ENCODE data around the gene RTF1. TPM values are rescaled to one million over a fixed set of nuclear protein-coding genes. Genes with fewer than 3 reads are reported as not detected.
"Not testable (repeated sequence)": the region's sequence is repeated elsewhere in the genome, so short reads cannot be mapped to it uniquely, and the experiment has no call there.

The RTF1 gene
- 10 to 100 TPM; 23.6 to 38.2 TPM for total RNA-seq

DNA sequence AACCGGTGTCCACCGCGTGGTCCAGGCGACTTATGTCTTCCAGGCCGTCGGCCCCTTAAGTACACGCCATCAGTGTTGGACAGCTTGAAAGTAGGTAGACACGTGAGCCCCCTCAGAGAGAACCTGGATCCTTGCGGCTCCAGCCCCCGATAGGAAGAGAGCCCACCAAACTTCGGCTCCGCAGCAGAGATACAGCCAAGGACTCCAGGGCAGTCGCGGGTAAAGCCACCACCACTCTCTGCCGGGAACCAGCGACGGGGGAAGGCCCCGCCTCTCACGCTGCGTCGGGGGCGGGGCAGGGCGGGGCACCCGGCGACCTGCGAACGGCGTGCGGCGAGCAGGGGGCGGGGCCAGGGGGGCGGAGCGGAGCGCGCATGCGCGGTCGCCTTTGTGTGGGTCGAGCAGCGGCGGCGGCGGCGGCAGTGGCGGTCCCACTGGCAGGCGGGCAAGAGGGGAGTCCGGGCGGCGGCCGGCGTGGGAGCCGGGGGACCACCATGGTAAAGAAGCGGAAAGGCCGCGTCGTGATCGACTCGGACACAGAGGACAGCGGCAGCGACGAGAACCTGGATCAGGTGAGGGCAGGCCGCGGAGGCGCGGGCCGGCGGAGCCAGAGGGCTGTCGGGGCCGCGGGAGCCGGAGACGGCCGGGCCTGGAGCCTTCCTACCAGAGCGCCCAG is at the start of gene RTF1:
Gene RTF1, plus strand, starts transcription at position 354 of the 676 bp plus-strand sequence. Its CDS starts 21 bp downstream, at position 375.
- Mint-ChIP-seq H3K27ac (peak within 1 kb of the TSS; percentile 94), H3K9me3 (no peaks in the 10 kb centered on the region), H3K4me1 (peaks cover 30% of the 10 kb centered on the region), H3K27me3 (no peaks in the 10 kb centered on the region), H3K36me3 (ENCODE audit: low read depth) (peaks cover 14% of the 10 kb centered on the region), H3K4me3 (peak within 1 kb of the TSS; percentile 92)
- peak; percentile 98 for ATAC-seq (replicated peaks)

DNA sequence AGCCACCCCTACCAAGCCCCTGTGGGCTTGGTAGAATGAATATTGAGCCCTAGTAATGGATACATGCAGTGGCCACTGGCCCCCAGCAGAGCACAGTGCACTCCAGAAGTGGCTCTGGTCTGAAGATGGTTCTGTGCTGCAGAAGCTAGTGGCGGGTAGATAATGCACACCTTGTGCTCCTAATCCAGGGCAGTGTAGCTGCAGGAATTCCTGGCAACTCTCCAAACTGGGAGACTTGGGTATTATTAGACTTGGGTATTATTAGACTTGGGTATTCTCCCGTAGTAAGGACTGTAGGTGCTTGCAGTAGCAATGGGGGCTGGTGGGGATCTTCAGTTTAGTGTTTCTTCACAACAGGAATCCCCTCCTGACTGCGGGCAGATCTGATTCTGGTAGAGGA is 49.5 kb upstream of the RTF1 start:
- Mint-ChIP-seq H3K27ac (no peak overlapping the region), H3K27me3 (no peaks in the 10 kb centered on the region), H3K4me3 (no peak overlapping the region), H3K9me3 (no peaks in the 10 kb centered on the region), H3K36me3 (ENCODE audit: low read depth) (peaks cover 91% of the 10 kb centered on the region), H3K4me1 (no peaks in the 10 kb centered on the region)
- ATAC-seq (replicated peaks) = no peak

DNA sequence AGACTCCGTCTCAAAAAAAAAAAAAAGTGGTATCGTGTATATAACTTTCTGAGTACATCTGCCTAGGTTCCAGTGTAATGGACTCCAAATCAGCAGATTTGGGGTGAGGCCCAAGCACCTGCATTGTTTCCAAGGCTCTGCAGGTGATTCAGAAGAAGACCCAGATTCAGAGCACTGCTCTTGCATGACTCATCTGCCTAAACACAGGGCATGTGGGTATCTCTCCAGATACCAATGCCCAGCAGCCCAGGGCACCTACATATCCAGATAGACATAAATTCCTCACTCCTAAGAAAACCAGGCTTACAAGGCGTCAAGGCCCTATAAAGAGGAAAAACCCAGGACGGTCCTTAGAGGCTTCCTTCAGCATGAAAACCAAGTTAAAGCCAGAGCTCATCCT is 38.9 kb upstream of the RTF1 start:
- H3K4me3 Mint-ChIP-seq = no peak overlapping the region
- H3K27ac Mint-ChIP-seq = no peak overlapping the region
- H3K9me3 Mint-ChIP-seq = no peaks in the 10 kb centered on the region
- H3K4me1 Mint-ChIP-seq = no peaks in the 10 kb centered on the region
- peaks cover 82% of the 10 kb centered on the region for H3K36me3 Mint-ChIP-seq (ENCODE audit: low read depth)
- ATAC-seq (replicated peaks) = peak; percentile 39
- no peaks in the 10 kb centered on the region for H3K27me3 Mint-ChIP-seq

DNA sequence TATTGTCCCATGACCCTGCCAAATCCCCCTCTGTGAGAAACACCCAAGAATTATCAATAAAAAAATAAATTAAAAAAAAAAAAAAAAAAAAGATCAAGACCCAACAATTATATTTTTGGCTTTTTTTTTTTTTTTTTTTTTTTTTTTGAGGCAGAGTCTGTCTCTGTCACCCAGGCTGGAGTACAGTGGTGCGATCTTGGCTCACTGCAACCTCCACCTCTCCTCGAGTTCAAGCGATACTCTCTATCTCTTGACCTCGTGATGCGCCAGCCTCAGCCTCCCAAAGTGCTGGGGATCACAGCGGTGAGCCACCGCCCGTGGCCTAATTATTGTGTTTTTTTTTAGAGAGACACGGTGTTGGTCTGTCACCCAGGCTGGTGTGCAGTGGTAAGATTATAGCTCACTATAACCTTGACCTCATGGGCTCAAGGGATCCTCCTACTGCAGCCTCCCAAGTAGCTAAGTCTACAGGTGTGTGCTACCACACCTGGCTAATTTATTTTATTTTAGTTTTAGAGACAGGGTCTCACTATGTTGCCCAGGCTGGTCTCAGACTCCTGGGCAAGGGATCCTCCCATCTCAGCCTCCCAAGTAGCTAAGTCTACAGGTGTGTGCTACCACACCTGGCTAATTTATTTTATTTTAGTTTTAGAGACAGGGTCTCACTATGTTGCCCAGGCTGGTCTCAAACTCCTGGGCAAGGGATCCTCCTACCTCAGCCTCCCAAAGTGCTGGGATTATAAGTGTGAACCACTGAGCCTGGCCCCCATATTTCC is 32.7 kb upstream of the RTF1 start:
- H3K36me3 Mint-ChIP-seq (ENCODE audit: low read depth) = peaks cover 51% of the 10 kb centered on the region
- H3K9me3 Mint-ChIP-seq; H3K4me3 Mint-ChIP-seq; ATAC-seq (replicated peaks); H3K27me3 Mint-ChIP-seq; H3K27ac Mint-ChIP-seq; H3K4me1 Mint-ChIP-seq: not testable (repeated sequence)

DNA sequence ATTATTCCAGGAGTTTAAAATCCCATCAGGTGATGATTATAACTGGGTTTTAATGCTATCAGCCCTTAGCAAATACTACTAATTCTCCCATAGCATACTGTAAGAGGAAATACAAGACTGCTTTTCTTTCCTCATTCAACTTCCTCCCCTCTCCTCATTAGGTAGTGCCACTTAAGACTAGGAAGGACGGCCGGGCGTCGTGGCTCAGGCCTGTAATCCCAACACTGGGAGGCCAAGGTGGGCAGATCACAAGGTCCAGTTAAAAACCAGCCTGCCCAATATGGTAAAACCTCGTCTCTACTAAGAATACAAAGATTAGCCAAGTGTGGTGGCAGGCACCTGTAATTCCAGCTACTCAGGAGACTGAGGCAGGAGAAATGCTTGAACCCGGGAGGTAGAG is 29.2 kb upstream of the RTF1 start:
- no peaks in the 10 kb centered on the region for H3K27me3 Mint-ChIP-seq
- no peak for ATAC-seq (replicated peaks)

DNA sequence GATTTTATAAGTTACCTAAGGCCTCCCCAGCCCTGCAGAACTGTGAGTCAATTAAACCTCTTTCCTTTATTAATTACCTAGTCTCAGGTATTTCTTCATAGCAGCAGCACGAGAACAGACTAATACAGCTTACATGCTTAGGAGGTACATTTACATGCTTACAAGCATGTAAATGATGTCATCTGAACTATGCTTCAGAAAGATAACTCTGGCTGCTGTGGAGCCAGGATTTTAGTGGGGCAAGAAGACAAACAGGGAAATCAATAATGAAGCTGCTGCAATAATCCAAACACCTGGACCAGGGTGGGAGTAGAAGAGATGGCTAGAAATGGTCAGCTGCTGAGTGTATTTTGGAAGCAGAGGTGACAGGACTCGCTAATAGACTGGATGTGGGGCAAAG is 24.2 kb upstream of the RTF1 start:
- ATAC-seq (replicated peaks) = no peak
- H3K36me3 Mint-ChIP-seq (ENCODE audit: low read depth) = peaks cover 67% of the 10 kb centered on the region
- no peaks in the 10 kb centered on the region for H3K9me3 Mint-ChIP-seq
- no peaks in the 10 kb centered on the region for H3K27me3 Mint-ChIP-seq
- peaks cover 18% of the 10 kb centered on the region for H3K4me1 Mint-ChIP-seq
- peak overlapping the region; percentile 29 for H3K27ac Mint-ChIP-seq
- H3K4me3 Mint-ChIP-seq = no peak overlapping the region

More for the DNA sequence above, 29.2 kb upstream of the RTF1 start:
- peak overlapping the region; percentile 38 for H3K27ac Mint-ChIP-seq
- H3K4me3 Mint-ChIP-seq = no peak overlapping the region
- H3K36me3 Mint-ChIP-seq (ENCODE audit: low read depth) = peaks cover 42% of the 10 kb centered on the region
- H3K4me1 Mint-ChIP-seq = peaks cover 5% of the 10 kb centered on the region
- no peaks in the 10 kb centered on the region for H3K9me3 Mint-ChIP-seq

DNA sequence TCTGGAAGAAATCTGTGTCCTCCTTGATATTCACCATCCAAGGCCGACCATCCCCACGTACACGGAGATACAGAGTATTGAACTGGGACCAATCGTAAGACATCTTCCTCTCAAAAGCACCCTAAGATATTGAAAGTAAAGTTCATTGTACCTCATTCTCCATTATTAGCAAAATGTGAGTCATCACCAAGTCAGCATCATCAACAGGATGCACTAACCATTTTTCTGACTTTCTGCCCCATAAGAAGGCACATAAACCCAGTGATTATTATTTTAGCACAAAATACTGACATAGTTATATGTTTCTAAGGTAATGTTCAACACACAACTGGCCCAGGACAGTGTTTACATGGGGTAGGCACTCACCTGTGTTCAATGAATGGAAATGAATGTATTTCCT is 22.0 kb upstream of the RTF1 start:
- Mint-ChIP-seq H3K27me3 (no peaks in the 10 kb centered on the region), H3K4me3 (peak overlapping the region; percentile 25), H3K27ac (peak overlapping the region; percentile 10), H3K36me3 (ENCODE audit: low read depth) (peaks cover 52% of the 10 kb centered on the region), H3K4me1 (peaks cover 18% of the 10 kb centered on the region), H3K9me3 (no peaks in the 10 kb centered on the region)
- ATAC-seq (replicated peaks) = peak; percentile 50

DNA sequence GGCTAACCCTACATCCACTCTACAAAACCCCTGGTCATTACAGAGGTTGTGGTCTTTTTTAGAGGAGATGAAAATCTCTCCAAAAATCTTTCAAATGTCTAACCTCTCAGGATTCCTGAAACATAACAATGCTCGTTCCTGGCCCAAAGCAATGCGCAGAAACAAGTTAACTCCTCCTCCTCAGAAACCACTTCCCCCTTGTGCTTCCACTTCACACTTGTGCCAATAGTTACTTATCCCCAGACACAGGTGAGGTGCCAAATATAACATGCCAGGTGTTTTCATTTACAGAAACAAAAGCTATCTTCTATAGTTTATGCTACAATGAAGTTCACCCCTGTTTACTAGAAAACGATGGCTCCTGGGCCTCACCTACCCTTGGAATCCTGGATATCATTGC is 20.8 kb upstream of the RTF1 start:
- H3K27ac Mint-ChIP-seq = peak overlapping the region; percentile 11
- peaks cover 47% of the 10 kb centered on the region for H3K36me3 Mint-ChIP-seq (ENCODE audit: low read depth)
- H3K27me3 Mint-ChIP-seq = no peaks in the 10 kb centered on the region

DNA sequence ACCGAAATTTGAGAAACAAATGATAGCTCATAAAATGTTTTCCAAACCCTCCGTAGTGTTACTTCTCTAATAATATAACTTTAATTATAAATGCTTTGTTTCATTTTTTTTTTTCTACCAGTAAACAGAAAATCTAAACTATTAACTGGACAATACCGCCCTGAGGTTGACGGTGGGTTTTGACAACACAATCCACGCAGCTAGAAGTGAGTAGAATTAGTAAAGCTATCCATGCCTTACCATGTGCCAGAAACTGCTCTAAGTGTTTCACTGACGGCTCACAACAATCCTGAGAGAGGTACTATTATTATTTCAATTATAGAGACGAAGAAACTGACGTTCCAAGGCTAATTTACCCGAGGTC is 15.0 kb upstream of the RTF1 start:
- Mint-ChIP-seq H3K27me3 (no peaks in the 10 kb centered on the region), H3K4me1 (peaks cover 6% of the 10 kb centered on the region), H3K4me3 (peak overlapping the region; percentile 95), H3K36me3 (ENCODE audit: low read depth) (peaks cover under 1% of the 10 kb centered on the region), H3K27ac (peak overlapping the region; percentile 97), H3K9me3 (no peaks in the 10 kb centered on the region)
- no peak for ATAC-seq (replicated peaks)

More for the DNA sequence above, 20.8 kb upstream of the RTF1 start:
- Mint-ChIP-seq H3K4me1 (peaks cover 18% of the 10 kb centered on the region), H3K4me3 (no peak overlapping the region), H3K9me3 (no peaks in the 10 kb centered on the region)
- no peak for ATAC-seq (replicated peaks)

DNA sequence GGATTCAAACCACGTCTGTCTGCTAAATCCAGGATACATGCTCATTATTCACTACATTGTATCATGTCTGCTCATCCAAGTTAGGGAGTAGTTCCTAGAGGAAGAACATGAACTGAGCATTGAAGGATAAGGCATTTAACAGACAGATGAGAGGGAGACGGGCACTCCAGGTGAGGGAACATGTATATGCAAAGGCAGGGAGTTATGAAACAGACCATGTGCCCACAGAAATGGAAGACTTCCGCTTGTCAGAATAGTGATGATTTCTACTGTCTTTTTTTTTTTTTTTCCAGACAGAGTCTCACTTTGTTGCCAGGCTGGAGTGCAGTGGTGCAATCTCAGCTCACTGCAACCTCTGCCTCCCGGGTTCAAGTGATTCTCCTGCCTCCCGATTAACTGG is 9.6 kb upstream of the RTF1 start:
- Mint-ChIP-seq H3K36me3 (ENCODE audit: low read depth) (no peaks in the 10 kb centered on the region), H3K27ac (no peak overlapping the region), H3K4me1 (peaks cover 6% of the 10 kb centered on the region), H3K4me3 (no peak overlapping the region), H3K27me3 (no peaks in the 10 kb centered on the region), H3K9me3 (no peaks in the 10 kb centered on the region)
- no peak for ATAC-seq (replicated peaks)

DNA sequence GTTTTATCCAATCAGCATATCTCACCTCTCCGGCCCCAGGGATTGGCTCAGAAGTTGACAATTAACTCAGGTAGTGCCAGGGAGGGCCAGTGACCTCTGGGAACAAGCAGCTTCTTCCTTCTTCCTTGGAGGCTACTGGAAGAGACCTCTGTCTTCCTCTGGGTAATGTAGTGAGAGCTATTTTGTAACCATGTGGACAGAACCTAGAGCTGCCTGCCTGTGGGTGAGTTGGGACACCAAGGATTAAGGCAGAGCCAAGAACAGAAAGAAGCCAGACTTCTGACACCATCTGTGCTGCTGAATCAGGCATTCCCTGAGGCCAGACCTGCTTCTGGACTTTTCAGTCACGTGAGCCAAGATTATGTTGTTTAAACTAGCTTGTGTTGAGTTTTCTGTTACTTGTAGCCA is 8.7 kb upstream of the RTF1 start:
- H3K36me3 Mint-ChIP-seq (ENCODE audit: low read depth) = no peaks in the 10 kb centered on the region
- no peaks in the 10 kb centered on the region for H3K9me3 Mint-ChIP-seq
- H3K27me3 Mint-ChIP-seq = no peaks in the 10 kb centered on the region
- H3K27ac Mint-ChIP-seq = no peak overlapping the region
- ATAC-seq (replicated peaks) = no peak
- H3K4me3 Mint-ChIP-seq = no peak overlapping the region
- H3K4me1 Mint-ChIP-seq = peaks cover 6% of the 10 kb centered on the region

DNA sequence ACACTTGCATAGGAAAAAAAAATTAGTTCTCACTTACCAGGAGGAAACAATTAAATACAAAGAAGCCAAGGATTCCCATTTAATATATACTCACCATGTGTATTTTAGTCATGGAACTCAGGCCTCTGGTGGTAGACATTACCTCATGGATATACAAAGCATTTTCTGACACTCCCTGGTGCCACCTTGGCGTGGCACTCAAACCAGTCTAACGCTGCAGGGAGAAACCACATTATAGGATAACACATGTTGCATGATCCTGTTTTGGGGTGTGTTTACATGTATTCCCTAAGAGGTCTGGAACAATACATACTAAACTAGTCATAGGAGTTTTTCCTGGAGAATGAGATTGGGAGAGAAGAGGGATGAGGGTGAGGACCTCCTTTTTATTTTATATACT is 5.9 kb upstream of the RTF1 start:
- no peaks in the 10 kb centered on the region for H3K27me3 Mint-ChIP-seq
- H3K4me1 Mint-ChIP-seq = peaks cover 4% of the 10 kb centered on the region
- H3K27ac Mint-ChIP-seq = no peak overlapping the region
- H3K9me3 Mint-ChIP-seq = no peaks in the 10 kb centered on the region
- H3K36me3 Mint-ChIP-seq (ENCODE audit: low read depth) = no peaks in the 10 kb centered on the region
- H3K4me3 Mint-ChIP-seq = no peak overlapping the region
- no peak for ATAC-seq (replicated peaks)

DNA sequence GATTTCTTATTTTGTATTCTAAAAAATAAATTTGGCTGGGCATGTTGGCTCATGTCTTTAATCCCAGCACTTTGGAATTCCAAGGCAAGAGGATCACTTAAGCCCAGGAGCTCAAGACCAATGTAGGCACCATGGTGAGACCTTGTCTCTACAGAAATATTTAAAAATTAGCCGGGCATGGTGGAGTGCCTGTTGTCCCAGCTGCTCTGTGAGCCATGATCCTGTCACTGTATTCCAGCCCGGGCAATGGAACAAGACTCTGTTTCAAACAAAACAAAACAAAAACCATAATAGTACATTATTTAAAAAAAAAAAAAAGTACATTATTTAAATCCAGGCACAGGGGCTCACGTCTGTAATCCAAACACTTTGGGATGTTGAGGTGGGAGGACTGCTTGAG is 5.5 kb upstream of the RTF1 start:
- Mint-ChIP-seq H3K27ac (no peak overlapping the region), H3K36me3 (ENCODE audit: low read depth) (peaks cover 2% of the 10 kb centered on the region), H3K27me3 (no peaks in the 10 kb centered on the region), H3K9me3 (no peaks in the 10 kb centered on the region), H3K4me1 (peaks cover 7% of the 10 kb centered on the region), H3K4me3 (no peak overlapping the region)
- no peak for ATAC-seq (replicated peaks)

DNA sequence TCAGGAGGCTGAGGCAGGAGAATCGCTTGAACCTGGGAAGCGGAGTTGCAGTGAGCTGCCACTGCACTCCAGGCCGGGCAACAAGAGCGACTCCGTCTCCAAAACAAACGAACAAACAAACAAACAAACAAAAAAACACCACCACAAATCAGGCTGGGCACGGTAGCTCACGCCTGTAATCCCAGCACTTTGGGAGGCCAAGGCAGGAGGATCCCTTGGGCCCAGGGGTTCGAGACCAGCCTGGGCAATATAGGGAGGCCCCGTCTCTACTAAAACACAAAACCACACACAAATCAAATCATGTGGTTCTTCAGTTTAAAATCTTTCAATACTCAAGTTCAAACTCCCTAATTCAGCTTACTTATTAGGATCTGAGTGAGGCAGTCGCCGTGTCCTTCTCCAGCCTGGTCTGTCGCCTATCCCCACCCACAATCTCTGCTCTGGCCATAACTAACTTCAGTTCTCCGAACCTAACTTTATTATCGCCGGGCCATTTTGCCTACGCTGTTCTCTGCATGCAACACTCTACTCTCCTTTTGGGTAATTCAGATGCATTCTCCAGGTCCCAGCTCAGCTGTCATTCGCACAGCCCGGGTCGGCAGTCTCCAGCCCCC is 660 bp upstream of the RTF1 start:
- no peaks in the 10 kb centered on the region for H3K27me3 Mint-ChIP-seq
- H3K4me1 Mint-ChIP-seq = peaks cover 30% of the 10 kb centered on the region
- peaks cover 14% of the 10 kb centered on the region for H3K36me3 Mint-ChIP-seq (ENCODE audit: low read depth)
- peak overlapping the region; percentile 92 for H3K4me3 Mint-ChIP-seq
- H3K27ac Mint-ChIP-seq = peak overlapping the region; percentile 94
- no peaks in the 10 kb centered on the region for H3K9me3 Mint-ChIP-seq
- peak; percentile 17 for ATAC-seq (replicated peaks)

Measured in activated T-helper 17 cell treated with anti-CD3 and anti-CD28 coated beads, Interleukin-2, amount 50 U/mL, for 72 hours (primary cell).